HepG2 (cell line): ENCODE measurements around the gene DCAF8. TPM values are rescaled to one million over a fixed set of nuclear protein-coding genes. Genes with fewer than 3 reads are reported as not detected.
A peak's percentile ranks its signal among the peaks of the same experiment; 100 is the strongest.

Experiments used
- CC2D1A ChIP-seq: sonication (generic); formaldehyde crosslinking; IDR thresholded peaks from 2 replicates; pipeline ENCODE4 v1.8.1; 2023; ENCODE audit warnings: mild to moderate bottlenecking, missing genetic modification reagents
- DNMT3B ChIP-seq: conservative IDR thresholded peaks from 2 replicates; pipeline ENCODE4 v1.6.1; 2016; ENCODE audit warnings: missing biosample characterization, control low read depth
- ETV6 ChIP-seq: sonication (generic); formaldehyde crosslinking; conservative IDR thresholded peaks from 2 replicates; pipeline ENCODE4 v1.4.0; 2020; ENCODE audit warnings: missing genetic modification reagents
- FLYWCH1 ChIP-seq: sonication (generic); formaldehyde crosslinking; IDR thresholded peaks from 2 replicates; pipeline ENCODE4 v1.8.1; 2023; ENCODE audit warnings: mild to moderate bottlenecking, missing genetic modification reagents
- HDAC1 ChIP-seq: sonication (generic); formaldehyde crosslinking; IDR thresholded peaks from 2 replicates; pipeline ENCODE4 v1.5.1; 2020; ENCODE audit warnings: mild to moderate bottlenecking, missing genetic modification reagents
- HOXA3 ChIP-seq: sonication (generic); formaldehyde crosslinking; IDR thresholded peaks from 2 replicates; pipeline ENCODE4 v1.5.0; 2020; ENCODE audit warnings: missing genetic modification reagents
- KDM6A ChIP-seq: IDR thresholded peaks from 2 replicates; pipeline ENCODE4 v1.6.1; 2016; ENCODE audit warnings: low read depth
- NCOA5 ChIP-seq: sonication (generic); formaldehyde crosslinking; IDR thresholded peaks from 2 replicates; pipeline ENCODE4 v1.4.0; 2020; ENCODE audit warnings: missing genetic modification reagents
- RFXAP ChIP-seq: sonication (generic); formaldehyde crosslinking; IDR thresholded peaks from 2 replicates; pipeline ENCODE4 v1.4.0; 2020; ENCODE audit warnings: missing genetic modification reagents, borderline replicate concordance
- RXRA ChIP-seq: sonication (generic); formaldehyde crosslinking; IDR thresholded peaks from 2 replicates; pipeline ENCODE4 v1.5.1; 2020; ENCODE audit warnings: missing genetic modification reagents
- SIN3B ChIP-seq: fragments of 150-350 bp; IDR thresholded peaks from 2 replicates; pipeline ENCODE4 v1.6.1; 2014; ENCODE audit warnings: low read length
- SNRNP70 ChIP-seq: fragments of 200-400 bp; formaldehyde crosslinking; IDR thresholded peaks from 2 replicates; pipeline ENCODE4 v1.6.1; 2017; ENCODE audit warnings: mild to moderate bottlenecking, low read depth, low read length, moderate library complexity
- ZFP82 ChIP-seq: sonication (generic); formaldehyde crosslinking; IDR thresholded peaks from 2 replicates; pipeline ENCODE4 v1.5.1; 2020; ENCODE audit warnings: mild to moderate bottlenecking, missing genetic modification reagents, borderline replicate concordance
- ZNF3 ChIP-seq: IDR thresholded peaks from 2 replicates; pipeline ENCODE4 v1.7.0; 2017; ENCODE audit warnings: inconsistent platforms
- ZNF382 ChIP-seq: sonication (generic); formaldehyde crosslinking; IDR thresholded peaks from 2 replicates; pipeline ENCODE4 v1.5.0; 2020; ENCODE audit warnings: missing genetic modification reagents, mild to moderate bottlenecking, borderline replicate concordance
- ZNF484 ChIP-seq: sonication (generic); formaldehyde crosslinking; IDR thresholded peaks from 2 replicates; pipeline ENCODE4 v1.5.1; 2020; ENCODE audit warnings: mild to moderate bottlenecking, low read depth, missing genetic modification reagents, borderline replicate concordance
- ZNF564 ChIP-seq: sonication (generic); formaldehyde crosslinking; IDR thresholded peaks from 2 replicates; pipeline ENCODE4 v1.8.1; 2023; ENCODE audit warnings: mild to moderate bottlenecking, missing genetic modification reagents
- ZNF615 ChIP-seq: sonication (generic); formaldehyde crosslinking; IDR thresholded peaks from 2 replicates; pipeline ENCODE4 v1.5.0; 2020; ENCODE audit warnings: mild to moderate bottlenecking, missing genetic modification reagents, borderline replicate concordance
- ZNF720 ChIP-seq: sonication (generic); formaldehyde crosslinking; IDR thresholded peaks from 2 replicates; pipeline ENCODE4 v1.4.0; 2020; ENCODE audit warnings: missing genetic modification reagents
- ZNF850 ChIP-seq: sonication (generic); formaldehyde crosslinking; conservative IDR thresholded peaks from 2 replicates; pipeline ENCODE4 v1.9.0; 2021; ENCODE audit warnings: mild to moderate bottlenecking, missing genetic modification reagents
- polyA plus RNA-seq, 8 experiments: library from polyadenylated mRNA; depleted of rRNA in 3 of 8; stranded (reverse) in 7 of 8; unstranded in 1 of 8; fragments of >200 nt; fragmentation: Illumina TruSeq in 4 of 8; extraction: Trizol in 4 of 8; gene quantifications; 2 replicates each; pipeline versions ENCODE4 v1.2.1 to v1.2.3, GENCODE V29; 2011 to 2016; ENCODE audit warnings: low read depth in 4 of 8, missing spikeins in 1 of 8, mixed read lengths in 1 of 8; ENCODE audit not compliant: insufficient read depth in 1 of 8
- total RNA-seq, 5 experiments: library from RNA; depleted of rRNA; stranded (reverse); fragments of >200 nt; fragmentation: Illumina TruSeq; extraction: Trizol; gene quantifications; 2 replicates each; pipeline ENCODE4 v1.2.3, GENCODE V29; 2016; ENCODE audit warnings: low read depth in 1 of 5
- TF ChIP-seq, protein P1 (sequence below): sonication (generic); formaldehyde crosslinking; IDR thresholded peaks from 2 replicates; pipeline ENCODE4 v1.4.0; 2020; ENCODE audit warnings: mild to moderate bottlenecking, missing genetic modification reagents
- TF ChIP-seq, protein P2 (sequence below): sonication (generic); formaldehyde crosslinking; IDR thresholded peaks from 2 replicates; pipeline ENCODE4 v1.5.1; 2020; ENCODE audit warnings: missing genetic modification reagents, mild to moderate bottlenecking, borderline replicate concordance
- TF ChIP-seq, protein P3 (sequence below): sonication (generic); formaldehyde crosslinking; IDR thresholded peaks from 2 replicates; pipeline ENCODE4 v1.4.0; 2020; ENCODE audit warnings: missing genetic modification reagents
- TF ChIP-seq, protein P4 (sequence below): sonication (generic); formaldehyde crosslinking; IDR thresholded peaks from 2 replicates; pipeline ENCODE4 v1.8.1; 2023; ENCODE audit warnings: mild to moderate bottlenecking, inconsistent platforms, moderate library complexity, missing genetic modification reagents, borderline replicate concordance

Gene DCAF8
- total and polyA plus RNA-seq, 2 of the 13 experiments (the other 11 are each of a cell fraction or from before 2014, with no cell fraction given): 73.4 to 79.8 TPM

DNA sequence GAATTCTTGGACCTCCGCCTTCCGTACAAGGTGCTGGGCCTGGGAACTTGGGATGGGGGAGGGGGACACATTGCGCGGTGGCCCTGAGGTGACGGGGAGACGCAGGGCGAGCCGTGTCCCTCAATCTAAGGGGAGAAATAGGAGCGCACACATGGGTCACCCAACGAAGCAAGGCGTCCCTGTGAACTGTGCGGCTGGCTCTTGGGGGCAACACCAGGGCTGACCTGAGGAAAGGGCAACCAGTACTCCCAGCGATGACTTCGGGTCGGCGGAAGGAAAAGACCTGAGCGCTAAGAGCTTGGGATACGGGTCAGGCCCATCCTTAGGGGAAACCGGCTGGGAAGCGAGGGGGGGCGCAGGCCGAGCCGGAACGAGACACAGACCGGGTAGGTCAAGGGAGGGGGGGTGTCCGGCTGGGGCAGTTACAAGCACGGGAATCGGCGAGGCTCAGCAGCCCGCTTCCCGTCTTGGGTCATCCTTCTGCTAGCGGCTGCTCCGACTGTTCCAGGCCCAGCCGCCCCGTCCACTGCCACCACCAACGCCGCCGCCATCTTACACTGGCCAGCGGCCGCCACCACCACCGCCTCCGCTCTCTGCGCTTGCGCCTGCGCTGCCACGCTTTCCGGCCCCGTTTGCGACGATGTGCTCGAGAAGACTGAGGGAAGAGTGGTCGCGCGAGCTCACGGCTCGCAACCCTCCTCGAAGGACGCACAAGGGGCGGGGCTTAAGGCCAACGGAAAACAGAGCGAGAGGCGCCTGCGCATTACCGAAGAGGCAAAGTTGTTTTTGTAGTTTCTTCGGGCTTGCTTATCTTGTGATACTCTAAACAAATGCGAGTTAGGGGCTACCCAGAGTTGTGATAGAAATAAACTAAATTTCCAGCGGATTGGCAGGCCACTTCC is at the start of gene DCAF8 (continued):
- TF ChIP-seq, protein P1, sequence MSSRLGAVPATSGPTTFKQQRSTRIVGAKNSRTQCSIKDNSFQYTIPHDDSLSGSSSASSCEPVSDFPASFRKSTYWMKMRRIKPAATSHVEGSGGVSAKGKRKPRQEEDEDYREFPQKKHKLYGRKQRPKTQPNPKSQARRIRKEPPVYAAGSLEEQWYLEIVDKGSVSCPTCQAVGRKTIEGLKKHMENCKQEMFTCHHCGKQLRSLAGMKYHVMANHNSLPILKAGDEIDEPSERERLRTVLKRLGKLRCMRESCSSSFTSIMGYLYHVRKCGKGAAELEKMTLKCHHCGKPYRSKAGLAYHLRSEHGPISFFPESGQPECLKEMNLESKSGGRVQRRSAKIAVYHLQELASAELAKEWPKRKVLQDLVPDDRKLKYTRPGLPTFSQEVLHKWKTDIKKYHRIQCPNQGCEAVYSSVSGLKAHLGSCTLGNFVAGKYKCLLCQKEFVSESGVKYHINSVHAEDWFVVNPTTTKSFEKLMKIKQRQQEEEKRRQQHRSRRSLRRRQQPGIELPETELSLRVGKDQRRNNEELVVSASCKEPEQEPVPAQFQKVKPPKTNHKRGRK (CRISPR knock-in tag): no peak; the same call in 1 of the 2 replicates
- TF ChIP-seq DNMT3B (CRISPR knock-in tag) (no peak), SIN3B (peak; percentile 13; the same call in 1 of the 2 replicates), RXRA (CRISPR knock-in tag) (peak; percentile 75), FLYWCH1 (CRISPR knock-in tag) (no peak), ZNF564 (CRISPR knock-in tag) (no peak), NCOA5 (CRISPR knock-in tag) (no peak), HDAC1 (CRISPR knock-in tag) (peak; percentile 80), SNRNP70 (no peak), ZNF615 (CRISPR knock-in tag) (no peak), ZNF3 (CRISPR knock-in tag) (no peak), RFXAP (no peak; the same call in 1 of the 2 replicates), ZNF382 (CRISPR knock-in tag) (no peak), KDM6A (no peak), ZNF484 (CRISPR knock-in tag) (no peak), ZNF720 (no peak), ZNF850 (no peak), CC2D1A (CRISPR knock-in tag) (no peak), ZFP82 (CRISPR knock-in tag) (peak; percentile 68; the same call in 1 of the 2 replicates), ETV6 (CRISPR knock-in tag) (no peak), HOXA3 (CRISPR knock-in tag) (peak; percentile 80)
- TF ChIP-seq, protein P2, sequence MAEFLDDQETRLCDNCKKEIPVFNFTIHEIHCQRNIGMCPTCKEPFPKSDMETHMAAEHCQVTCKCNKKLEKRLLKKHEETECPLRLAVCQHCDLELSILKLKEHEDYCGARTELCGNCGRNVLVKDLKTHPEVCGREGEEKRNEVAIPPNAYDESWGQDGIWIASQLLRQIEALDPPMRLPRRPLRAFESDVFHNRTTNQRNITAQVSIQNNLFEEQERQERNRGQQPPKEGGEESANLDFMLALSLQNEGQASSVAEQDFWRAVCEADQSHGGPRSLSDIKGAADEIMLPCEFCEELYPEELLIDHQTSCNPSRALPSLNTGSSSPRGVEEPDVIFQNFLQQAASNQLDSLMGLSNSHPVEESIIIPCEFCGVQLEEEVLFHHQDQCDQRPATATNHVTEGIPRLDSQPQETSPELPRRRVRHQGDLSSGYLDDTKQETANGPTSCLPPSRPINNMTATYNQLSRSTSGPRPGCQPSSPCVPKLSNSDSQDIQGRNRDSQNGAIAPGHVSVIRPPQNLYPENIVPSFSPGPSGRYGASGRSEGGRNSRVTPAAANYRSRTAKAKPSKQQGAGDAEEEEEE (CRISPR knock-in tag): no peak
- TF ChIP-seq, protein P3, sequence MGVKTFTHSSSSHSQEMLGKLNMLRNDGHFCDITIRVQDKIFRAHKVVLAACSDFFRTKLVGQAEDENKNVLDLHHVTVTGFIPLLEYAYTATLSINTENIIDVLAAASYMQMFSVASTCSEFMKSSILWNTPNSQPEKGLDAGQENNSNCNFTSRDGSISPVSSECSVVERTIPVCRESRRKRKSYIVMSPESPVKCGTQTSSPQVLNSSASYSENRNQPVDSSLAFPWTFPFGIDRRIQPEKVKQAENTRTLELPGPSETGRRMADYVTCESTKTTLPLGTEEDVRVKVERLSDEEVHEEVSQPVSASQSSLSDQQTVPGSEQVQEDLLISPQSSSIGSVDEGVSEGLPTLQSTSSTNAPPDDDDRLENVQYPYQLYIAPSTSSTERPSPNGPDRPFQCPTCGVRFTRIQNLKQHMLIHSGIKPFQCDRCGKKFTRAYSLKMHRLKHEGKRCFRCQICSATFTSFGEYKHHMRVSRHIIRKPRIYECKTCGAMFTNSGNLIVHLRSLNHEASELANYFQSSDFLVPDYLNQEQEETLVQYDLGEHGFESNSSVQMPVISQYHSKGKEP (CRISPR knock-in tag): peak; percentile 86
- TF ChIP-seq, protein P4, sequence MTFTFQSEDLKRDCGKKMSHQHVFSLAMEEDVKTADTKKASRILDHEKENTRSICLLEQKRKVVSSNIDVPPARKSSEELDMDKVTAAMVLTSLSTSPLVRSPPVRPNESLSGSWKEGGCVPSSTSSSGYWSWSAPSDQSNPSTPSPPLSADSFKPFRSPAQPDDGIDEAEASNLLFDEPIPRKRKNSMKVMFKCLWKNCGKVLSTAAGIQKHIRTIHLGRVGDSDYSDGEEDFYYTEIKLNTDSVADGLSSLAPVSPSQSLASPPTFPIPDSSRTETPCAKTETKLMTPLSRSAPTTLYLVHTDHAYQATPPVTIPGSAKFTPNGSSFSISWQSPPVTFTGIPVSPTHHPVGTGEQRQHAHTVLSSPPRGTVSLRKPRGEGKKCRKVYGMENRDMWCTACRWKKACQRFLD (CRISPR knock-in tag): peak; percentile 51; the same call in 1 of the 2 replicates
